Measurements from ENCODE around the gene CLTB. TPM values are rescaled to one million over a fixed set of nuclear protein-coding genes. Genes with fewer than 3 reads are reported as not detected.

CLTB gene
- polyA plus RNA-seq, 2 of the 4 experiments (the other 2 are of a cell fraction), result 42.2 to 47.4 TPM

DNA sequence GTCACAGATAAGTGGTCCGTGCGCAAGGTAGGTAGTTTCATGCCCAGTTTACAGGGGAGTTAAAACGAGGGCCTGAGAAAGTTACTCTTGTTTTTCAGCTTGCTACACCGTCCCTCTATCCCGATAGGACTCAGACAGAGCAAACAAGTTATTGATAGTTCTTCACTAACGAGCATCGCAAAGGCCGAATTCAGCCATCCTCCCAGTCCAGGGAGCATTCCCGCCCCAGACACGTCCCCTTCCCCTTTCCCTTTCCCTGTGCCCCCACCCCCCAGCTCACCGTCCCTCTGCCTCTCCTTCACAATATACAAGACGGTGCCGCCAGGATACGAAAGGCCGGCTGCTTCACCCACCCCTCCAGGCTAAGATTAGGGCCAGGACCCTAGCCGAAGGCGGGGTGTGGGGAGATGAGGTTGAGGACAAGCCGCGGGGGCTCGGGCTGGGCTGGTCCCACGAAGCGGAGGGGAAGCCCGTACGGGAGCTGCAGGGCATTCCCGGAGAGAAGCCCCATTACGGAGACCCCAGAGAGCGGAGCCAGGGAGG is 55.4 kb downstream of the CLTB start:
- CTCF ChIA-PET, result interaction anchor here (0.6 to 2.6 kb wide), 7 partner anchors 8 to 629 kb away, joined by 3 to 6 read pairs (median 3); no protein-coding TSS in a partner anchor

DNA sequence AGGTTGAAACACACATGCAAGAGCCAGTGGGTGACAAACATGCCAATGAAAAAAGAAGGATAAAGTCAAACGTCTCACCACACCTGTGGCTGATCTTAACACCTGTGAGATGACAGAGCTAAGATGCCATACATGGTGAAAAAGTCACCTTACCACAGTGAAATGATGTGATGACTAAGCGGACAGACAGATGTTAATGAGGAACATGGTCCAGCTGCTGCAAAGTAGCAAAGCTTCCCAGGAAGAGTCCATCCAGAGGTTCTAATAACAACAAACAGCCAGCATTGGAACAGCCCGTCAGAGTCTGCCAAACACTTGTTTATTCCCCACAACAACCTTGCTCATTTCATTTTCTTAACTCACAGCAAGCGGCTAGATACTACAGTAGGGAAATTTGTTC is 56.7 kb downstream of the CLTB start:
- no peak for DNase-seq (ENCODE audit: low read depth in 1 of 2, low spot score in 1 of 2)
- ATAC-seq, result no peak
- ChIA-PET CTCF (interaction anchor here (0.9 to 1.3 kb wide), 2 partner anchors 11 to 45 kb away, joined by 3 to 4 read pairs; no protein-coding TSS in a partner anchor), POLR2A (interaction anchor here (0.6 to 2.5 kb wide), 2 partner anchors 29 to 670 kb away, joined by 3 to 7 read pairs; partner anchors contain the start of genes HIGD2A and NOP16)
- FAIRE-seq, result no peak
- Histone ChIP-seq H3K9me3 (no peaks in the 10 kb centered on the region), H3K4me2 (peak overlapping the region; percentile 93), H3K27ac (no peak overlapping the region), H3K4me3 (no peak overlapping the region), H3K4me1 (peaks cover 15% of the 10 kb centered on the region; the same call in 1 of the 3 replicates)
- TF ChIP-seq, protein P1, sequence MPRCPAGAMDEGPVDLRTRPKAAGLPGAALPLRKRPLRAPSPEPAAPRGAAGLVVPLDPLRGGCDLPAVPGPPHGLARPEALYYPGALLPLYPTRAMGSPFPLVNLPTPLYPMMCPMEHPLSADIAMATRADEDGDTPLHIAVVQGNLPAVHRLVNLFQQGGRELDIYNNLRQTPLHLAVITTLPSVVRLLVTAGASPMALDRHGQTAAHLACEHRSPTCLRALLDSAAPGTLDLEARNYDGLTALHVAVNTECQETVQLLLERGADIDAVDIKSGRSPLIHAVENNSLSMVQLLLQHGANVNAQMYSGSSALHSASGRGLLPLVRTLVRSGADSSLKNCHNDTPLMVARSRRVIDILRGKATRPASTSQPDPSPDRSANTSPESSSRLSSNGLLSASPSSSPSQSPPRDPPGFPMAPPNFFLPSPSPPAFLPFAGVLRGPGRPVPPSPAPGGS (IDR thresholded peaks at IDR 0.05), result no peak
- TF ChIP-seq, protein P2, sequence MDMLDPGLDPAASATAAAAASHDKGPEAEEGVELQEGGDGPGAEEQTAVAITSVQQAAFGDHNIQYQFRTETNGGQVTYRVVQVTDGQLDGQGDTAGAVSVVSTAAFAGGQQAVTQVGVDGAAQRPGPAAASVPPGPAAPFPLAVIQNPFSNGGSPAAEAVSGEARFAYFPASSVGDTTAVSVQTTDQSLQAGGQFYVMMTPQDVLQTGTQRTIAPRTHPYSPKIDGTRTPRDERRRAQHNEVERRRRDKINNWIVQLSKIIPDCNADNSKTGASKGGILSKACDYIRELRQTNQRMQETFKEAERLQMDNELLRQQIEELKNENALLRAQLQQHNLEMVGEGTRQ (IDR thresholded peaks at IDR 0.05), result no peak
- TF ChIP-seq, protein P3, sequence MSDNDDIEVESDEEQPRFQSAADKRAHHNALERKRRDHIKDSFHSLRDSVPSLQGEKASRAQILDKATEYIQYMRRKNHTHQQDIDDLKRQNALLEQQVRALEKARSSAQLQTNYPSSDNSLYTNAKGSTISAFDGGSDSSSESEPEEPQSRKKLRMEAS (IDR thresholded peaks at IDR 0.05), result no peak
- TF ChIP-seq MYC (IDR thresholded peaks at IDR 0.05; ENCODE audit: borderline replicate concordance, low read length) (no peak), HDAC2 (IDR thresholded peaks at IDR 0.05) (no peak), POLR2AphosphoS2 (conservative IDR thresholded peaks at IDR 0.05; ENCODE audit: low read length) (no peak), JUN (IDR thresholded peaks at IDR 0.05) (no peak), SREBF2 (IDR thresholded peaks at IDR 0.05) (no peak), POLR2A (IDR thresholded peaks at IDR 0.05; ENCODE audit: low read length) (no peak), CEBPB (IDR thresholded peaks at IDR 0.05) (no peak), PHF8 (IDR thresholded peaks at IDR 0.05; ENCODE audit: borderline replicate concordance, low read depth) (no peak), HEYL (CRISPR knock-in tag; IDR thresholded peaks at IDR 0.05) (no peak)
- TF ChIP-seq, protein P4, sequence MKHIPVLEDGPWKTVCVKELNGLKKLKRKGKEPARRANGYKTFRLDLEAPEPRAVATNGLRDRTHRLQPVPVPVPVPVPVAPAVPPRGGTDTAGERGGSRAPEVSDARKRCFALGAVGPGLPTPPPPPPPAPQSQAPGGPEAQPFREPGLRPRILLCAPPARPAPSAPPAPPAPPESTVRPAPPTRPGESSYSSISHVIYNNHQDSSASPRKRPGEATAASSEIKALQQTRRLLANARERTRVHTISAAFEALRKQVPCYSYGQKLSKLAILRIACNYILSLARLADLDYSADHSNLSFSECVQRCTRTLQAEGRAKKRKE (CRISPR knock-in tag; IDR thresholded peaks at IDR 0.05; ENCODE audit: low read depth), result no peak
- TF ChIP-seq, protein P5, sequence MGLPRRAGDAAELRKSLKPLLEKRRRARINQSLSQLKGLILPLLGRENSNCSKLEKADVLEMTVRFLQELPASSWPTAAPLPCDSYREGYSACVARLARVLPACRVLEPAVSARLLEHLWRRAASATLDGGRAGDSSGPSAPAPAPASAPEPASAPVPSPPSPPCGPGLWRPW (IDR thresholded peaks at IDR 0.05), result no peak
- TF ChIP-seq, protein P6, sequence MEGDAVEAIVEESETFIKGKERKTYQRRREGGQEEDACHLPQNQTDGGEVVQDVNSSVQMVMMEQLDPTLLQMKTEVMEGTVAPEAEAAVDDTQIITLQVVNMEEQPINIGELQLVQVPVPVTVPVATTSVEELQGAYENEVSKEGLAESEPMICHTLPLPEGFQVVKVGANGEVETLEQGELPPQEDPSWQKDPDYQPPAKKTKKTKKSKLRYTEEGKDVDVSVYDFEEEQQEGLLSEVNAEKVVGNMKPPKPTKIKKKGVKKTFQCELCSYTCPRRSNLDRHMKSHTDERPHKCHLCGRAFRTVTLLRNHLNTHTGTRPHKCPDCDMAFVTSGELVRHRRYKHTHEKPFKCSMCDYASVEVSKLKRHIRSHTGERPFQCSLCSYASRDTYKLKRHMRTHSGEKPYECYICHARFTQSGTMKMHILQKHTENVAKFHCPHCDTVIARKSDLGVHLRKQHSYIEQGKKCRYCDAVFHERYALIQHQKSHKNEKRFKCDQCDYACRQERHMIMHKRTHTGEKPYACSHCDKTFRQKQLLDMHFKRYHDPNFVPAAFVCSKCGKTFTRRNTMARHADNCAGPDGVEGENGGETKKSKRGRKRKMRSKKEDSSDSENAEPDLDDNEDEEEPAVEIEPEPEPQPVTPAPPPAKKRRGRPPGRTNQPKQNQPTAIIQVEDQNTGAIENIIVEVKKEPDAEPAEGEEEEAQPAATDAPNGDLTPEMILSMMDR (IDR thresholded peaks at IDR 0.05), result no peak
- 89% methylated on average over 4 of the region's 4 CpGs for WGBS (ENCODE audit: missing lambda C conversion rate)

More for the DNA sequence above, 55.4 kb downstream of the CLTB start:
- TF ChIP-seq RCOR1 (IDR thresholded peaks at IDR 0.05; ENCODE audit: low read depth, low read length) (no peak), POLR2AphosphoS2 (conservative IDR thresholded peaks at IDR 0.05; ENCODE audit: low read length) (no peak), KDM1A (IDR thresholded peaks at IDR 0.05; ENCODE audit: low read depth) (no peak), RAD21 (conservative IDR thresholded peaks at IDR 0.05 in 1 of 2, IDR thresholded peaks at IDR 0.05 in 1 of 2) (no peak), CHD2 (IDR thresholded peaks at IDR 0.05; ENCODE audit: low read length, partially characterized antibody) (no peak), MYC (IDR thresholded peaks at IDR 0.05; ENCODE audit: borderline replicate concordance, low read length) (no peak)
- TF ChIP-seq, protein P4 (CRISPR knock-in tag; IDR thresholded peaks at IDR 0.05; ENCODE audit: low read depth), result no peak
- TF ChIP-seq, protein P7, sequence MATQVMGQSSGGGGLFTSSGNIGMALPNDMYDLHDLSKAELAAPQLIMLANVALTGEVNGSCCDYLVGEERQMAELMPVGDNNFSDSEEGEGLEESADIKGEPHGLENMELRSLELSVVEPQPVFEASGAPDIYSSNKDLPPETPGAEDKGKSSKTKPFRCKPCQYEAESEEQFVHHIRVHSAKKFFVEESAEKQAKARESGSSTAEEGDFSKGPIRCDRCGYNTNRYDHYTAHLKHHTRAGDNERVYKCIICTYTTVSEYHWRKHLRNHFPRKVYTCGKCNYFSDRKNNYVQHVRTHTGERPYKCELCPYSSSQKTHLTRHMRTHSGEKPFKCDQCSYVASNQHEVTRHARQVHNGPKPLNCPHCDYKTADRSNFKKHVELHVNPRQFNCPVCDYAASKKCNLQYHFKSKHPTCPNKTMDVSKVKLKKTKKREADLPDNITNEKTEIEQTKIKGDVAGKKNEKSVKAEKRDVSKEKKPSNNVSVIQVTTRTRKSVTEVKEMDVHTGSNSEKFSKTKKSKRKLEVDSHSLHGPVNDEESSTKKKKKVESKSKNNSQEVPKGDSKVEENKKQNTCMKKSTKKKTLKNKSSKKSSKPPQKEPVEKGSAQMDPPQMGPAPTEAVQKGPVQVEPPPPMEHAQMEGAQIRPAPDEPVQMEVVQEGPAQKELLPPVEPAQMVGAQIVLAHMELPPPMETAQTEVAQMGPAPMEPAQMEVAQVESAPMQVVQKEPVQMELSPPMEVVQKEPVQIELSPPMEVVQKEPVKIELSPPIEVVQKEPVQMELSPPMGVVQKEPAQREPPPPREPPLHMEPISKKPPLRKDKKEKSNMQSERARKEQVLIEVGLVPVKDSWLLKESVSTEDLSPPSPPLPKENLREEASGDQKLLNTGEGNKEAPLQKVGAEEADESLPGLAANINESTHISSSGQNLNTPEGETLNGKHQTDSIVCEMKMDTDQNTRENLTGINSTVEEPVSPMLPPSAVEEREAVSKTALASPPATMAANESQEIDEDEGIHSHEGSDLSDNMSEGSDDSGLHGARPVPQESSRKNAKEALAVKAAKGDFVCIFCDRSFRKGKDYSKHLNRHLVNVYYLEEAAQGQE (IDR thresholded peaks at IDR 0.05), result no peak
- H3K27ac ChIP-seq, result peak overlapping the region; percentile 88 to 94
- peak in 1 of 2 experiments; percentile 14 for DNase-seq (ENCODE audit: low read depth in 1 of 2, low spot score in 1 of 2)
- peak; percentile 58 to 60 for ATAC-seq
- peak overlapping the region; percentile 90 for H3K4me3 ChIP-seq
- 7% methylated on average over 13 of the region's 27 CpGs for WGBS (ENCODE audit: missing lambda C conversion rate)
- POLR2A ChIA-PET, result interaction anchor here (0.6 to 2.5 kb wide), 3 partner anchors 9 to 41 kb away, joined by 3 to 7 read pairs (median 7); partner anchors contain the start of genes HIGD2A and NOP16
- peak overlapping the region; percentile 93 for H3K4me2 ChIP-seq
- FAIRE-seq, result no peak
- no peaks in the 10 kb centered on the region for H3K9me3 ChIP-seq
- peaks cover 15% of the 10 kb centered on the region; the same call in 1 of the 3 replicates for H3K4me1 ChIP-seq

Data from A549 (cell line).